Daoy (cell line): ENCODE data around the gene COQ8B. TPM values are rescaled to one million over a fixed set of nuclear protein-coding genes. Genes with fewer than 3 reads are reported as not detected.
"Not testable (repeated sequence)": the region's sequence is repeated elsewhere in the genome, so short reads cannot be mapped to it uniquely, and the experiment has no call there.

Experiments used
- DNase-seq: peaks from one replicate; pipeline ENCODE4 v3.0.0-alpha.2; 2015; ENCODE audit warnings: low read depth
- total RNA-seq: library from RNA; depleted of rRNA; stranded (reverse); fragments of >200 nt; shearing (Covaris generic); gene quantifications from 2 replicates; pipeline ENCODE4 v1.2.3, GENCODE V29; 2014; rRNA removed

Gene COQ8B
- 20.0 and 31.0 TPM in 2 replicates for total RNA-seq

GRCh38 chr19:40716482-40717324, at the start of gene COQ8B, which contains the start of gene ITPKC:
TSS of gene COQ8B (minus strand) at chr19:40716886. CDS start at chr19:40714632, 2,254 bp downstream.
TSS of gene ITPKC (plus strand) at chr19:40717112. CDS start at chr19:40717136, 24 bp downstream.
- peak; percentile 99 for DNase-seq

GRCh38 chr19:40766385-40766784, 49.7 kb upstream of the COQ8B start:
- DNase-seq, result not testable (repeated sequence)

- no peak for DNase-seq
Observed at GRCh38 chr19:40763963-40764362, 47.3 kb upstream of the COQ8B start.

GRCh38 chr19:40763526-40763925, 46.8 kb upstream of the COQ8B start:
- no peak for DNase-seq

GRCh38 chr19:40762754-40763470, 46.2 kb upstream of the COQ8B start:
- no peak for DNase-seq

DNA sequence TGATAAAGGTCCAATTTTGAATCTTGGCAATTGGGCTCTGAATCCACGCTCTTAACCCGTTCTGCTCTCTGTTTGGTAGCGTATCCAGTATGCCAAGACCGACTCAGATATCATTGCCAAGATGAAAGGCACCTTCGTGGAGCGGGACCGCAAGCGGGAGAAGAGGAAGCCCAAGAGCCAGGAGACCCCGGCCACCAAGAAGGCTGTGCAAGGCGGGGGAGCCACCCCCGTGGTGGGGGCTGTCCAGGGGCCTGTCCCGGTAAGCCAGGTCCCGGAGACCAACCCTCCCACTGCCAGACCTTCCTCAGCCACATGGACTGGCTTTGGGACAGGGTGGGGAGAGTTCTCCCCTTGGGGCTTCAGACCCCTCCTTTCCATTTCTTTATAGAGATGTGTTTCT, 42.7 kb upstream of the COQ8B start:
- no peak for DNase-seq

DNA sequence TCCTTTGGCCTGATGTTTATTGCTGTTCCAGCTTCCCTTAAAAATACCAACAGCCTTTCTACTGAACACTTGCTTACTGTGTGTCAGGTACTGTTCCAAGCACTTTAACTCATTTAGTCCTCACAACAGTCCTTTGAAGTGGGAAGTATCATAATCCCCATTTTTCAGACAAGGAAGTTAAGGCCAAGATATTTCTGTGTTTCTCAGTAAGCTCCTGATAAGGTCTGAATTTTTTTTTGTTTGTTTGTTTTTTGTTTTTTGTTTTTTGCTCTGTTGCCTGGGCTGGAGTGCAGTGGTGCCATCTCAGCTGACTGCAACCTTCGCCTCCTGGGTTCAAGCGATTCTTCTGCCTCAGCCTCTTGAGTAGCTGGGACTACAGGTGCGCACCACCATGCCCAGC, 41.8 kb upstream of the COQ8B start:
- DNase-seq, result no peak

GRCh38 chr19:40756502-40757110, 39.9 kb upstream of the COQ8B start:
- no peak for DNase-seq

GRCh38 chr19:40755791-40756190, 39.1 kb upstream of the COQ8B start:
- DNase-seq, result no peak

DNA sequence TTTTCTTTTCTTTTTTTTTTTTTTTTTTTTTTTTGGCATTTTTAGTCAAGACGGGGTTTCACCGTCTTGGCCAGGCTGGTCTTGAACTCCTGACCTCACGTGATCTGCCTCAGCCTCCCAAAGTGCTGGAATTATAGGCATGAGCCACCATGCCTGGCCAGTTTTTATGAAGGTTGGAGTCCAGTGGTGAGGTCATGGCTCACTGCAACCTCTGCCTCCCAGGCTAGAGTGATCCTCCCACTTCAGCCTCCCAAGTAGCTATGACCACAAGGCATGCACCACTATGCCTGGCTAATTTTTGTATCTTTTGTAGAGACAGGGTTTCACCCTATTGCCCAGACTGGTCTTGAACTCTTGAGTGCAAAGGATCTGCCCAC, 38.5 kb upstream of the COQ8B start:
- DNase-seq, result no peak

DNA sequence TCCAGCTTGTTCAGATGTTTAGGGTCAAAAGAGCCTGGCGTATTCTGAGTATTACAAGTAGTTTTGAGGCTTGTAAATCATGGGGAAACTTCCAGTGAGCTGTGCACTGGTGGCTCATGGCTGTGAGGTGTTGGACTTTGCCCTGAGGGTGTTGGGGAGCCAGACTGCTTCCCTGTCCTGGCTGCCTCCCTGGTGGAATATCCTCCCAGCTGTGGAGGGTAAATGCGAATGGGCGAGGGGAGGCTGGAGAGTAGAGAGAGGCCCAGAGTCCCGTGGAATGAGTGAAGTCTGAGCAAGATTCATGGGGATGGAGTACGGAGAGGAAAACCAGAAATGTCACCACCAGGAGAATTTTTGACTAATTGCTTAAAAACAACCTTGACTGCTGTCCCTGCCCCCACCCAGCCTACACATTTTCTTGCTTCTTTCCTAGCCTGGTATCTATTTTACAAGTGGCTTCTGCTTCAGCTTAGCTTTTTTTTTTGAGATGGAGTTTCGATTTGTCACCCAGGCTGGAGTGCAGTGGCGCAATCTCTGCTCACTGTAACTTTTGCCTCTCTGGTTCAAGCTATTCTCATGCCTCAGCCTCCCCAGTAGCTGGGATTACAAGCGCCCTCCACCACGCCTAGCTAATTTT, 38.0 kb upstream of the COQ8B start:
- DNase-seq, result no peak

- no peak for DNase-seq
Observed at GRCh38 chr19:40752257-40752781, 35.6 kb upstream of the COQ8B start.

DNA sequence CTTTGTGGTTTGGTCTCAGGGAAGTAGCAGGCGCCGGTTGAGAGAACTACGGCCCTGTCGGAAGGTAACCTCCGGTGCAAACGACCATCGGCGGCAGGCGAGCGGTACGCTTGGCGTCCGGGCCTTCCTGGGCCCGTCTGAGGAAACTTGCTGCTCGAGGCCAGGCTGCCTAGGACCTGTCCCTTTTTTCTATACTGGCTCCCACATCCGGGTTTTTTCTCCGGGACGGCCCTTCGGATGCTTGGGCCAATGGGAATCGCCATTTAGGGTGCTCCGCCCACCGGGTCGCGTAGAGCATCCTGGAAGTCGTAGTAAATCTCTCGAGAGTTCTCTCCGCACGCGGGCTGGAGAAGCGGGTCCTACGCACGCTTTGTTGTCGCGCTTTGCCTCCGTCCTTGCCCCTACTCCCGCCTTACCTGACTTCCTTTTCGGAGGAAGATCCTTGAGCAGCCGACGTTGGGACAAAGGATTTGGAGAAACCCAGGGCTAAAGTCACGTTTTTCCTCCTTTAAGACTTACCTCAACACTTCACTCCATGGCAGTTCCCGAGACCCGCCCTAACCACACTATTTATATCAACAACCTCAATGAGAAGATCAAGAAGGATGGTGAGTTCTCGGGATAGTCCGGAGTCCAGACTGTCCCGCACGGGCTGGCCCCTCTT, 34.3 kb upstream of the COQ8B start, which contains the start of gene SNRPA:
SNRPA (plus strand) TSS at position 330 of the 664 bp plus-strand sequence; CDS start at position 536, 206 bp downstream.
- peak; percentile 98 for DNase-seq

DNA sequence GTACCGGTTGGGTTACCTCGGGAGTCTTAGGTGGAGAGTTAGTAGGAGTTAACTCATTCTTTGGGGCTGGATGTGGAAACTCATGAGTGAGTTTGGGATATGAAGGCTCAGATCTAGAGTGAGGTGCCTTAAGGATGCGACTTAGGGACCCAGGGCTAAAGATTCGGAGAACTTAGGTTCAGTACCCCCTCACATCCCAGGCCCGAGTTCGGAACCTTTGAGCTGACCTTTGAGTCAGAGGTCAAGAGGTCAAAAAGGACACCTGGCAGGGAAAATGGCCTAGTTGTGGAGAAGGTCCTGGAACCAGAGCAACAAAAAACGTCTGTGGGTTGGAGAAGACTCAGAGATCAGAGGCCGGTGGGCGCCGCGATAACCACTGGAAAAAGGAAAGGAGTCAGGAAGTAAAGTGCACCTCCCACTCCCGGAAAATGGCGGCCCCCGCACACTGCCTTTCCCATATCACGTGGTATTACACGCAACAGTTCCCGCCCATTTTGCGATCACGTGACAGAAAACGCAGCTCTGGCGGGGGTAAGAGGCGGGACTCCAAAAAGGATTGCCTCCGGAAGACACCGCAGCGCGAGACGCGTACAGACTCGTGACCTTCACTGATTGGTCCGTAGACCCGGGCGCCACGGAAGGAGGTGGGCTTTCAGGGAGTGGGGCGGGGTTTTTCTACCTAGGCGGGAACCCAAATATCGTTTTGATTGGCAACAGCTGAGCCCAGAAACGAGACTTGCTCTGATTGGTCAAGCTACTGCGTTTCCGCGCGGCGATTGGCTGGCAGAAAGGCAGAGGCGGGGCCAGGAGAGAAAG, 33.6 kb upstream of the COQ8B start, which contains the start of gene ACTMAP:
ACTMAP (minus strand) TSS at position 420 of the 816 bp plus-strand sequence. CDS start 674 bp downstream, outside the sequence.
- peak; percentile 100 for DNase-seq

GRCh38 chr19:40747536-40747935, 30.9 kb upstream of the COQ8B start:
- DNase-seq, result no peak

DNA sequence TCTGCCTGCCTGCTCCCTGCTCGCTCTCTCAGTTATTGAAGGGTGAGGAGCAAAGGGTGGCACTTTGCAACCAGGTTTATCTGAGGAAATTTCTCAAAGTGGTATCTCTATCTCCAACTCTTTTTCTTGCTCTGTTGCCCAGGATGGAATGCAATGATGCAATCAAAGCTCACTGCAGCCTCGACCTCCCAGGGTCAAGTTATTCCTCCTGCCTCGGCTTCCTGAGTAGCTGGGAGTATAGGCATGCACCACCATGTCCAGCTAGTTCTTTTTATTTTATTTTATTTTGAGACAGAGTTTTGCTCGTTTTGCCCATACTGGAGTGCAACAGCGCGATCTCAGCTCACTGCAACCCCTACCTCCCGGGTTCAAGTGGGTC, 28.7 kb upstream of the COQ8B start:
- DNase-seq, result no peak

- DNase-seq, result no peak
Observed at GRCh38 chr19:40744554-40745401, 28.1 kb upstream of the COQ8B start.

DNA sequence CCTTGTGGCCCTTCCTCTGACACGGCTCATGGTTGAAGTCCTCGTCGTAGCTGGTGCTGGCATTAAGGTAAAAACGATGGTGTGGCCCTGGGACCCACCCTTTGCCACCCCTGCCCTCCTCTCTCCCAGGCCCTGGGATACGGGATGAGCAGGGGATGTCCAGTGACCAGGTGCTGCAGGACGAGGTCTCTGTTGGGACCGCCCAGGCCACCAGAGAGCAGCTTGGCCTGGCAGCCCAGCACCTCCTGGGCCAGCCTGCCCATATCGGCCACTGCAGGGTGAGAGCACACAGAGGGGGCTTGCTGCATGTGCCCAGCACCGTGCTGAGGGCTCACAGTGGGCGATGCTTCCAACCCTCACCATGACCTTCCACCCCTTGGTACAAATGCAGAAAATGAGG, 27.2 kb upstream of the COQ8B start:
- DNase-seq, result no peak

DNA sequence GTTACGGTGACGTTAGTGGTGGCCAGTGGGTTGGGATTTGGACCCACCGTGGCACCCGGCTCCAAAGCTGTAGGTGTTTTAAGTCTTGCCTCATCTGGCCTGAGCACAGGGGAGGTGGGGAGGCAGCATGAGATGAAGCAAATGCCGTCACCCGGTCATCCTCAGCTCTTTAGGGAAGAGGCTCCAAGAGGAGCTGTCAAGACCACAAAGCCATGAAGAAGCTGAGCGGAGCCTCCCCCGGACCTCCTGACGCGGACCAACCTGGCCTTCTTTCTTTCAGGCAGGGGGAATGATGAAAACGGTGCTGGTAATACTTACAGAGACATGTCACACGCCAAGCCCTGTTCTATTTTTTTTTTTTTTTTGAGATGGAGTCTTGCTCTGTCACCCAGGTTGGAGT, 26.2 kb upstream of the COQ8B start:
- DNase-seq, result no peak
